ENCODE measurements around the gene LRRC10.

The LRRC10 gene

DNA sequence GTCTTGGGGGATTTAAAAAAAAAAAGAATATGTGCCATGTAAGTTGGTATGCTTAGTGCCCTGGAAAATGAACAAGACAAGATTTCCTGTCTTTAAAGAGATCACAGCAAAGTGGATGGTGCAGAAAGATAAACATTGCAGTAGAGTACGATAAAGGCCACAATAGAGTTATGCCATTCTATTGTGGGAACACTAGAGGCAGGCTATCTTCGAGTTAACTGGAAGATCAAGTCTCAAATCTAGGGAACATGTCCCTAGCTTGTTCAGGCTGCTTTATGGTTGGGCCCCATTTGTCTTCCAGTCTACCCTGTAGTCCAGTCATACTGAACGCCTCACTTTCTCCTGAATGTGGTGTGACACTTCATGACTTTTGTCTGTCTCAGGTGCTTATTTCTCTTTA, 44.1 kb downstream of the LRRC10 start:
- DNase-seq, result no peak

GRCh38 chr12:69563166-69563762, 47.4 kb downstream of the LRRC10 start:
- no peak for DNase-seq

All from NCI-H2029 treated with DMSO at 0.1 percent for 48 hours (cell line).